ENCODE measurements around the gene SYT2. TPM values are rescaled to one million over a fixed set of nuclear protein-coding genes. Genes with fewer than 3 reads are reported as not detected.
A peak's percentile ranks its signal among the peaks of the same experiment; 100 is the strongest.

Gene SYT2
- total and polyA plus RNA-seq, 2 of the 13 experiments (the other 11 are each of a cell fraction or from before 2014, with no cell fraction given), result not detected

- DNase-seq (ENCODE audit: low spot score), result no peak
- no peak overlapping the region for H2AFZ ChIP-seq (ENCODE audit: low read length)
- ChIA-PET CTCF (ENCODE audit: low intra/inter-chr PET ratio, low total read pairs) (no interaction called here), POLR2A (no interaction called here)
- TF ChIP-seq ZNF691 (CRISPR knock-in tag; IDR thresholded peaks at IDR 0.05; ENCODE audit: borderline replicate concordance, low read depth) (no peak), NFE2L2 (IDR thresholded peaks at IDR 0.05; ENCODE audit: low read length) (peak; percentile 56; the same call in 1 of the 2 replicates)
- H3K36me3 ChIP-seq (replicated peaks in 1 of 2; ENCODE audit: control insufficient read depth in 1 of 2, insufficient read depth in 2 of 2, low read length in 2 of 2), result no peaks in the 10 kb centered on the region
- H3K27ac ChIP-seq (ENCODE audit: extremely low read length, insufficient read depth, low read length), result no peak overlapping the region
- no peak overlapping the region for H3K4me3 ChIP-seq (replicated peaks in 1 of 3; ENCODE audit: insufficient read depth in 1 of 3, low read depth in 2 of 3, low read length in 3 of 3)
- intact Hi-C loops (cut with micrococcal nuclease; ENCODE audit: unreplicated experiment) (no loop called here), in situ Hi-C loops (cut with HindIII; ENCODE audit: extremely low pct_ligation_motif_present, low pct_unique_long_range_greater_than_20kb) (no loop called here)
- H3K79me2 ChIP-seq (ENCODE audit: insufficient read depth, low read length), result no peaks in the 10 kb centered on the region
- H4K20me1 ChIP-seq (ENCODE audit: insufficient read depth, low read length), result no peaks in the 10 kb centered on the region
- H3K4me2 ChIP-seq (ENCODE audit: low read depth, low read length), result no peak overlapping the region
- H3K9ac ChIP-seq (ENCODE audit: insufficient read depth, low read depth, low read length), result no peak overlapping the region
- no CpG with 5 or more reads among the region's 7 CpGs for WGBS (ENCODE audit: low lambda C conversion rate)
- H3K4me1 ChIP-seq (ENCODE audit: insufficient read depth, low read length), result peaks cover 24% of the 10 kb centered on the region
- no peak for FAIRE-seq
- H3K9me3 ChIP-seq (ENCODE audit: low read length), result no peaks in the 10 kb centered on the region
- no TSS peak for BruUV-seq (replicated peaks)
- peaks cover 0 to 11% of the 10 kb centered on the region in 2 experiments; a peak in 2 of 5 replicates for H3K27me3 ChIP-seq (ENCODE audit: control insufficient read depth in 1 of 2, insufficient read depth in 2 of 2, low read length in 2 of 2)
- peak; percentile 59 for ATAC-seq
Observed at GRCh38 chr1:202623075-202623474, 87.2 kb downstream of the SYT2 start.

- Histone ChIP-seq H4K20me1 (ENCODE audit: insufficient read depth, low read length) (no peaks in the 10 kb centered on the region), H3K4me3 (replicated peaks in 1 of 3; ENCODE audit: insufficient read depth in 1 of 3, low read depth in 2 of 3, low read length in 3 of 3) (no peak overlapping the region), H3K4me1 (ENCODE audit: insufficient read depth, low read length) (peaks cover 24% of the 10 kb centered on the region), H3K27ac (ENCODE audit: extremely low read length, insufficient read depth, low read length) (no peak overlapping the region), H2AFZ (ENCODE audit: low read length) (no peak overlapping the region), H3K9me3 (ENCODE audit: low read length) (no peaks in the 10 kb centered on the region), H3K4me2 (ENCODE audit: low read depth, low read length) (no peak overlapping the region), H3K36me3 (replicated peaks in 1 of 2; ENCODE audit: control insufficient read depth in 1 of 2, insufficient read depth in 2 of 2, low read length in 2 of 2) (no peaks in the 10 kb centered on the region), H3K79me2 (ENCODE audit: insufficient read depth, low read length) (no peaks in the 10 kb centered on the region), H3K9ac (ENCODE audit: insufficient read depth, low read depth, low read length) (no peak overlapping the region), H3K27me3 (ENCODE audit: control insufficient read depth in 1 of 2, insufficient read depth in 2 of 2, low read length in 2 of 2) (peaks cover 0 to 9% of the 10 kb centered on the region in 2 experiments; a peak in 2 of 5 replicates)
- ChIA-PET CTCF (ENCODE audit: low intra/inter-chr PET ratio, low total read pairs) (no interaction called here), POLR2A (no interaction called here)
- no TSS peak for BruUV-seq (replicated peaks)
- no peak for DNase-seq (ENCODE audit: low spot score)
- TF ChIP-seq ATF5 (CRISPR knock-in tag; IDR thresholded peaks at IDR 0.05; ENCODE audit: low read depth) (no peak), MAFF (IDR thresholded peaks at IDR 0.05; ENCODE audit: low read depth, low read length) (peak; percentile 28; the same call in 1 of the 2 replicates), MAFK (conservative IDR thresholded peaks at IDR 0.05 in 1 of 2, IDR thresholded peaks at IDR 0.05 in 1 of 2; ENCODE audit: low read length in 2 of 2) (peak; percentile 23 to 52; a peak in 2 of 4 replicates)
- WGBS (ENCODE audit: low lambda C conversion rate), result 63% methylated on average over 8 of the region's 8 CpGs
- intact Hi-C loops (cut with micrococcal nuclease; ENCODE audit: unreplicated experiment) (no loop called here), in situ Hi-C loops (cut with HindIII; ENCODE audit: extremely low pct_ligation_motif_present, low pct_unique_long_range_greater_than_20kb) (no loop called here)
- no peak for ATAC-seq
- no peak for FAIRE-seq
Observed at GRCh38 chr1:202622388-202622787, 87.9 kb downstream of the SYT2 start.
